ENCODE results near the gene MSLN.
"Not testable (repeated sequence)": the region's sequence is repeated elsewhere in the genome, so short reads cannot be mapped to it uniquely, and the experiment has no call there.

Gene MSLN

DNA sequence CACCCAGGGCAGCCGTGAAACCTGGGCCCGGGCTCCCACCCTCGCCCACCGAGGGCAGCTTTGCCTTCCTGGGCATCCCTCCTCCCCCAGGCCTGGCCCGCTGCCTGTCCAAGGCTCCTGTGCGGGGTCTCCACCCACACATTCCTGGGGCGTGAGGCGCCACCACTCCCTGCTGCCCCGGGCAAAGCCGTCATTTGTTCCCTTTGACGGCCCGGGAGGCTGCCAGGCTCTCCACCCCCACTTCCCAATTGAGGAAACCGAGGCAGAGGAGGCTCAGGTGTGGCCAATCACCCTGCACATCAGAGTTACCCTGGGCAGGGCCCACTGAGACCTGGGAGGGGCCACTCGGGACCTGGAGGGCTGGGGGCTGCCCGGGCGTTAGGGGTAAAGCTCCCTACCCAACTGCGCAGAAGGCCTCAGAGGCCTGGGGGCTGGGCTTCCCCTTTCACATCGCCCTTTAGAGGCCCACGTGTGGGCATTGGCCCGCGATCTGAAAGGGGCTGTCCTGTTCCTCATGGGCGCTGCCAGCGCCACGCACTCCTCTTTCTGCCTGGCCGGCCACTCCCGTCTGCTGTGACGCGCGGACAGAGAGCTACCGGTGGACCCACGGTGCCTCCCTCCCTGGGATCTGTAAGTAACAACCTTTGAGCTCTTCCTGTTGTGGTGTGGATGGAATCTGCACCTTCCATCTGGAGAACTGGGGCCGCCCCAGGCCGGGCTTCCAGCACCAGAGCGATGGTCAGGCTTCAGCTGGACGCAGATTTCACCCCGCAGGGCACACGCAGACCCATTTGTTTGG, at the start of gene MSLN:
MSLN (plus strand) TSS at position 190 of the 799 bp plus-strand sequence. CDS start 1,947 bp downstream, outside the sequence.
- TF ChIP-seq, protein P1, sequence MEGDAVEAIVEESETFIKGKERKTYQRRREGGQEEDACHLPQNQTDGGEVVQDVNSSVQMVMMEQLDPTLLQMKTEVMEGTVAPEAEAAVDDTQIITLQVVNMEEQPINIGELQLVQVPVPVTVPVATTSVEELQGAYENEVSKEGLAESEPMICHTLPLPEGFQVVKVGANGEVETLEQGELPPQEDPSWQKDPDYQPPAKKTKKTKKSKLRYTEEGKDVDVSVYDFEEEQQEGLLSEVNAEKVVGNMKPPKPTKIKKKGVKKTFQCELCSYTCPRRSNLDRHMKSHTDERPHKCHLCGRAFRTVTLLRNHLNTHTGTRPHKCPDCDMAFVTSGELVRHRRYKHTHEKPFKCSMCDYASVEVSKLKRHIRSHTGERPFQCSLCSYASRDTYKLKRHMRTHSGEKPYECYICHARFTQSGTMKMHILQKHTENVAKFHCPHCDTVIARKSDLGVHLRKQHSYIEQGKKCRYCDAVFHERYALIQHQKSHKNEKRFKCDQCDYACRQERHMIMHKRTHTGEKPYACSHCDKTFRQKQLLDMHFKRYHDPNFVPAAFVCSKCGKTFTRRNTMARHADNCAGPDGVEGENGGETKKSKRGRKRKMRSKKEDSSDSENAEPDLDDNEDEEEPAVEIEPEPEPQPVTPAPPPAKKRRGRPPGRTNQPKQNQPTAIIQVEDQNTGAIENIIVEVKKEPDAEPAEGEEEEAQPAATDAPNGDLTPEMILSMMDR (IDR thresholded peaks at IDR 0.05; ENCODE audit: insufficient read depth, low read depth, low read length, missing control alignments), result no peak
- no peak for DNase-seq (ENCODE audit: low read depth)
- no peak within 1 kb of the TSS for H3K4me3 ChIP-seq (ENCODE audit: low read depth, low read length)

DNA sequence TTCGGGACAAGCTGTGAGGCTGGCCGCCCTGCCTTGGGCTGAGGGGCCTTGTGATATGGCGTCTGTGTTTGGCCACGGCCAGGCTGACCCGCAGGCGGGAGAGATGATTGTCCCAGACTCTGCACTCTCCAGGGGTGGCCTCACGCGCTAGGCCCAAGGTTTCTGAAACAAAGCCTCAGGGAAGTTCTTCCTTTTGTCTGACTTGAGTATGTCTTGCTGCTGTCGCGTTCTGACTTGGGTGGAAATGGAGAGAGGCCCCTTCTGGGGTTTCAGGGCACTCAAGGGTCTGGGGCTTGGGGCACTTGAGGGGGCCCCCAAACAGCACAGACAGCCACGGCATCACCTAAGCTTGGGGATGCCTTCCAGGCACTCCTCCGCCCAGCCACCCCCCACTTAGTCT, 49.5 kb upstream of the MSLN start:
- DNase-seq (ENCODE audit: low read depth), result no peak
- no peak overlapping the region for H3K4me3 ChIP-seq (ENCODE audit: low read depth, low read length)
- TF ChIP-seq, protein P1 (IDR thresholded peaks at IDR 0.05; ENCODE audit: insufficient read depth, low read depth, low read length, missing control alignments), result no peak

DNA sequence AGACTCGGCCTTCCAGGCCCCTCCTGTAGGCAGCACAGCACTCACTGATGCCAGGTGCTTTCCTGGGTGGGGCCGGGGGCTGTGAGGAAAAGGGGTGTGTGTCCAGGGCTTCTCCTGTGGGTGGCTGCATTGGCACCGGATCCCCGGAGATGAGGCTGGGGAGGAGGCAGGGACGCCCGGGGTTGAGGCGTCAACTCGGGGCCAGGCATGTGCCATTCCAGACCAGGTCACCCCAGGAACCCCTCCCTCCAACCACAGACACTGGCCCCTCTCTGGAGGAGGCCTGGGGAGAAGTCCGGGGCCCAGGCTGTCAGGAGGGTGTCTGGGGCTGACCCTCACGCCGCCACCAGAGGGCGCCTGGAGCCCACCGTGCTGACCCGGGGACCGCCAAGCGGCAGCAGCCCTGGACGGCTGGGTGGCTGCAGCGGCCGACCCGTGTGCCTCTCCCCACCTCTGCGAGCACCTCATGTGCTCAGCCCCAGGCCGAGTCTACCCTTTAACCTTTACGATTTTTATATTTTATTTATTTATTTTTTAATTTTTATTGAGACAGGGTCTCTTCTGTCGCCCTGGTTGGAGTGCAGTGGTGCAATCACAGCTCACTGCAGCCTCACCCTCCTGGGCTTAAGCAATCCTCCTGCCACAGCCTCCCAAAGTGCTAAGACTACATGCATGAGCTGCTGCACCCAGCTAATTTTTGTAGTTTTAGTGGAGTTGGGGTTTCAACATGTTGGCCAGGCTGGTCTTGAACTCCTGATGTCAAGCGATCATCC, 48.8 kb upstream of the MSLN start:
- TF ChIP-seq, protein P1 (IDR thresholded peaks at IDR 0.05; ENCODE audit: insufficient read depth, low read depth, low read length, missing control alignments), result peak; percentile 91
- DNase-seq (ENCODE audit: low read depth), result peak; percentile 82
- H3K4me3 ChIP-seq (ENCODE audit: low read depth, low read length), result no peak overlapping the region

DNA sequence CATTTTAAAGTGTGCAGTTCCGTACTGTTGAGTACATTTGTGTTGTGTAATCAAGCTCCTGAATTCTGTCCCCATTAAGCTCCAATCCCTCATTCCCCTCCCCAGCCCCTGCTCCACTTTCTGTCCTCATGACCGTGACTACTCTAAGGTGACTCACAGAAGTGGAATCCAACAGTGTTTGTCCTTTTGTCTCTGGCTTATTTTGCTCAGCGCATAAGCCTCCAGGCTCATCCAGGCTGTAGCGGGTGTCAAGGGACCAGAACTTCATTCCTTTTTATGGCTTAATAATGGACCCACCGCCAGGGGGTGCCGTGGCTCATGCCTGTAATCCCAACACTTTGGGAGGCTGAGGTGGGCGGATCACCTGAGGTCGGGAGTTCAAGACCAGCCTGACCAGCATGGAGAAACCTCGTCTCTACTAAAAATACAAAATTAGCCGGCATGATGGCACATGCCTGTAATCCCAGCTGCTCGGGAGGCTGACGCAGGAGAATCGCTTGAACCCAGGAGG, 47.7 kb upstream of the MSLN start:
- TF ChIP-seq, protein P1 (IDR thresholded peaks at IDR 0.05; ENCODE audit: insufficient read depth, low read depth, low read length, missing control alignments), result peak; percentile 13
- DNase-seq (ENCODE audit: low read depth), result peak; percentile 58

DNA sequence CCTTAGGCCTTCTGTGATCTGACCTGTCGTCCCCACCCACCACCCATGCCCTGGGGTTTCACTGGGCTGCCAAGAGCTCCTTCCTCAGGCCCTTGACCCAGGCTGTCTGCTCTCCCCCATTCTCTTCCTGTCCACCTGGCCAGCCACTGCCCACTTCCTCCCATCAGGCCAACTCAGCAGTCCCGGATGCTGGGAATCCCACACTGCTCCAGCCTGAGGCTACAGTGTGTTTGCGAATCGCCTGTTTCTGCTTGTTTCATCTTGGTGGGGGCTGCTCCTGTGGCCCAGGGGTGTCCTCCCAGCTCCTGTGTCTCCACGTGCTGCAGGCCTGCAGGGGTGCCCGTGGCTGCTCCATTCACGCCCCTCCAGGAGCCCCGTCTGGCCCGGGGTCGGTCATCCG, 46.5 kb upstream of the MSLN start:
- H3K4me3 ChIP-seq (ENCODE audit: low read depth, low read length), result no peak overlapping the region
- TF ChIP-seq, protein P1 (IDR thresholded peaks at IDR 0.05; ENCODE audit: insufficient read depth, low read depth, low read length, missing control alignments), result no peak
- no peak for DNase-seq (ENCODE audit: low read depth)

More for the DNA sequence above, 47.7 kb upstream of the MSLN start:
- H3K4me3 ChIP-seq (ENCODE audit: low read depth, low read length), result not testable (repeated sequence)

DNA sequence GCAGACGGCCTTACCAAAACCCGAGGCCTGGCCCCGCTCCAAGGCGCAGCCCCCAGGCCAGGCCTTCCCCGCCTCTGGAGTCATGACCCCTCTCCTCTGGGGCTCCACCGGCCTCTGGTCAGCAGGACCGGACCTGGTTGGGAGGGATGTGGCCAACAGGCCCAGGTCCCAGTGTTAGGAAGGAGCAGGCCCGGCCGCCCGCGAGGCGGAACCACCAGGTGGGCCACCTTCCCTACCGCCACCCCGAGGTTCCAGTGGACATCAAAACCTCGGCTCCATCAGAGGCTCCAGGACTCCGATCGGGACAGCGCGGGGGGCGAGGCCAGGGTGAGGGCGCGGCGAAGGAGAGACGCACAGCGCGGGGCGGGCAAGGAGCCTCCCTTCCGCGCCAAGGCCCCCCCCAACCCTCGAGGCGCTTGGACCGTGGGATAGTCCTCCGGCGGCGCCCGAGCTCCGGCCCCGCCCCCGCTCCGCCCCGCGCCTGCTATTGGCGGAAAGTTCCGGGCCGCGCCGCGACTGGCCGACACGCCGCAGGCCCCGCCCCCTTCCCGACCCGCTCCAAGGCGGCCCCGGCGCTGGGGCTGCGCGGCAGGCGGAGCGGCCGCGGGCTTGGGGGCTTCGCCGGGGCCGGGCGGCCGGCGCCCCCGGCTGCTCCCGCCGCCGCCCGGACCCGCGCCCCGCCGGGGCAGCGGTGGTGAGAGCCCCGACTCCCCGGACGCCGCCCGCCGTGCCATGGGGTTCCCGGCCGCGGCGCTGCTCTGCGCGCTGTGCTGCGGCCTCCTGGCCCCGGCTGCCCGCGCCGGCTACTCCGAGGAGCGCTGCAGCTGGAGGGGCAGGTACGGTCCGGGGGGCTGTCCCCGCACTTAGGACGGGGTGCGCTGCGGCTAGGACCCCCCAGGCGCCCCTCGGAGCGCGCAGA, 45.7 kb upstream of the MSLN start, which contains the start of gene METRN:
METRN (plus strand) TSS at position 561 of the 919 bp plus-strand sequence; CDS start at position 733, 172 bp downstream.
- DNase-seq (ENCODE audit: low read depth), result peak; percentile 88
- TF ChIP-seq, protein P1 (IDR thresholded peaks at IDR 0.05; ENCODE audit: insufficient read depth, low read depth, low read length, missing control alignments), result no peak
- peak within 1 kb of the TSS; percentile 34 for H3K4me3 ChIP-seq (ENCODE audit: low read depth, low read length)

Data from GM12865 (cell line).